Left lung (tissue), 10 donors: Measurements from ENCODE around the gene OR2V2. TPM values are rescaled to one million over a fixed set of nuclear protein-coding genes. Genes with fewer than 3 reads are reported as not detected.
"Not testable (repeated sequence)": the region's sequence is repeated elsewhere in the genome, so short reads cannot be mapped to it uniquely, and the experiment has no call there.

Experiments
- ATAC-seq: fragments of 200-7000 bp; cut with Tn5 transposase; one replicate; pipeline ENCODE4 v1.9.1; 2020; ENCODE audit warnings: moderate library complexity
- DNase-seq, 4 donors: peaks; one replicate each; pipeline ENCODE4 v3.0.0-alpha.2; 2013 to 2020
- H3K27ac ChIP-seq, 2 donors: fragments of 200-600 bp; sonication (generic) in 1 of 2; one replicate each; pipeline versions ENCODE4 v1.5.0 to v1.8.0; 2020 to 2021
- H3K27me3 ChIP-seq, 2 donors: fragments of 200-600 bp; sonication (generic) in 1 of 2; one replicate each; pipeline versions ENCODE4 v1.5.0 to v1.8.0; 2020 to 2021
- H3K36me3 ChIP-seq, 2 donors: fragments of 200-600 bp; sonication (generic) in 1 of 2; one replicate each; pipeline versions ENCODE4 v1.5.0 to v1.8.0; 2020 to 2021
- H3K4me1 ChIP-seq, 2 donors: fragments of 200-600 bp; one replicate each; pipeline ENCODE4 v1.8.0; 2021
- H3K4me3 ChIP-seq, 2 donors: fragments of 200-600 bp; sonication (generic) in 1 of 2; one replicate each; pipeline versions ENCODE4 v1.5.0 to v1.8.0; 2020 to 2021; ENCODE audit warnings: mild to moderate bottlenecking in 1 of 2
- H3K9me3 ChIP-seq, 2 donors: fragments of 200-600 bp; sonication (generic) in 1 of 2; one replicate each; pipeline versions ENCODE4 v1.5.0 to v1.8.0; 2020 to 2021
- intact Hi-C, 2 donors: fragments of 100-400 bp; cut with DNase I; formaldehyde crosslinking; loops; one replicate each; pipeline versions ENCODE4 v1.11.2 to v1.14.2; 2022
- polyA plus RNA-seq, 6 donors: library from polyadenylated mRNA; unstranded; fragments of 120-200 nt; gene quantifications; one replicate each; pipeline ENCODE4 v1.2.1, GENCODE V29; 2013; ENCODE audit not compliant: insufficient read length in 6 of 6
- total RNA-seq, 2 donors: library from RNA; stranded (reverse); fragmentation: NEBNext Ultra II Directional; extraction: Animal tissue kit (Norgen Biotek cat#: 25700); gene quantifications; one replicate each; pipeline ENCODE4 v1.2.1, GENCODE V29; 2021
- TF ChIP-seq, protein P1 (sequence below), 2 donors: fragments of 200-600 bp; sonication (generic) in 1 of 2; IDR thresholded peaks; one replicate each; pipeline versions ENCODE4 v1.5.0 to v1.8.0; 2021; ENCODE audit warnings: antibody characterized with exemption in 2 of 2
- donor health status: DM: no; HTN: yes; CAD: no.
- donor health status: DM: no; HTN: no; CAD: no.

OR2V2 gene
- total and polyA plus RNA-seq, 8 donors = 0.03 to 0.06 (median 0.04) TPM; not detected in 4

DNA sequence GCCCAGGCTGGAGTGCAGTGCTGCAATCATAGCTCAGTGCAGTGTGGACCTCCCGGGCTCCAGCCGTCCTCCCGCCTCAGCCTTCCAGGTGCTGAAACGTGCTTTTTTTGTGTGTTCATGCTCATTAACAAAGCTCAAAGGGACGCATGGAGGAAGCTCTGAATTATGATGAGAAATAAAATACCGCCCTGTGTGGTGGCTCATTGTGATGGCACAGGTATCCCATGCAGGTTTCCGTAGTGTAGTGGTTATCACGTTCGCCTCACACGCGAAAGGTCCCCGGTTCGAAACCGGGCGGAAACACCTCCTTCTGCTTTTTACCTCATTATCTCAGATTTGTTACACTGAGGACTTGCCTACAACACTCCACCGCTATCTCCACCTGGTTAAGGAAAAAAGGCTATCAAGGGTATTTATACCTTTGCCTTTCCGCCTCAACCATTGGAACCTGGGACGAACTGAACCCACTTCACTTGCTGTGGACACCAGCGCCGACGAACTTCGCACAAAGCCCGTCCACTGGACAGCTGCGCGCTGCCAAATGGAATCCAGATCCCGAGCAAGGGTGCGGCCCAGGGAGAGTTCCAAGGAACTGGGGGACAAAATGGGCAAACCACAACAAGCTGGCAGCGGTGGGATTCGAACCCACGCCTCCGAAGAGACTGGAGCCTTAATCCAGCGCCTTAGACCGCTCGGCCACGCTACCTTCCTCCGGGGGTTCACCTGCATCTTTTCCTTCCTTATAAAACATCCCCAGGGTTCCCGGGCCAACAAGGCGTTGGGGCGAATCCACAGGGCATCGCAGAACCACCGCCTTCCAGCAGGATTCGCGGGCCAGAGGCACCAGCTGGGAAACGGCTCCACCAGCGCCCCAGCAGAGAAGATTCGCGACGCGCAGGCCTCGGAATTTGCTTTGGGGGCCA lies 26.3 kb downstream of the OR2V2 start:
- ATAC-seq = peak; percentile 48

DNA sequence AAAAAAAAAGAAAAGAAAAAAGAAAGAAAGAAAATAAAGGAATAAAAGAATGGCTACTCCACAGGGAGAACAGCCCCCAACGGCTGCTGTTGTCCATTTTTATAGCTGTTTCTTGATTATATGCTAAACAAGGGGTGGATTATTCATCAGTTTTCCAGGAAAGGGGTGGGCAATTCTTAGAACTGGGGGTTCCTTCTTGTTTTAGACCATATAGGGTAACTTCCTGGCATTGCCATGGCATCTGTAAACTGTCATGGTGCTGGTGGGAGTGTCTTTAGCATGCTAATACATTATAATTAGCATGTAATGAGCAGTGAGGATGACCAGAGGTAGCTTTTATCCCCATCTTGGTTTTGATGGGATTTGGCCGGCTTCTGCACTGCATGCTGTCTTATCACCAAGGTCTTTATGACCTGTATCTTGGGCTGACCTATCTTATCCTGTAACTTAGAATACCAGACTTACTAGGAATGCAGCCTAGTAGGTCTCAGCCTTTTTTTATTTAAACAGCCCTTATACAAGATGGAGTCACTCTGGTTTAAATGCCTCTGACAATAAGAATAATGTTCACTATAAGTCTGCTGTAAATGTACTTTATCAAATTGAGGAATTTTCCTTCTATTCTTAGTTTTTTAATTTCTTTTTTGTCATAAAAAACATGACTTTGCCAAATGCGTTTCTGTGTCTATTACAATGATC lies 29.0 kb downstream of the OR2V2 start:
- no peaks in the 10 kb centered on the region for H3K36me3 ChIP-seq
- peaks cover 33 to 68% of the 10 kb centered on the region in 2 donors for H3K27me3 ChIP-seq
- peaks cover 0 to 8% of the 10 kb centered on the region in 2 donors for H3K4me1 ChIP-seq
- H3K4me3 ChIP-seq = no peak overlapping the region
- TF ChIP-seq, protein P1, sequence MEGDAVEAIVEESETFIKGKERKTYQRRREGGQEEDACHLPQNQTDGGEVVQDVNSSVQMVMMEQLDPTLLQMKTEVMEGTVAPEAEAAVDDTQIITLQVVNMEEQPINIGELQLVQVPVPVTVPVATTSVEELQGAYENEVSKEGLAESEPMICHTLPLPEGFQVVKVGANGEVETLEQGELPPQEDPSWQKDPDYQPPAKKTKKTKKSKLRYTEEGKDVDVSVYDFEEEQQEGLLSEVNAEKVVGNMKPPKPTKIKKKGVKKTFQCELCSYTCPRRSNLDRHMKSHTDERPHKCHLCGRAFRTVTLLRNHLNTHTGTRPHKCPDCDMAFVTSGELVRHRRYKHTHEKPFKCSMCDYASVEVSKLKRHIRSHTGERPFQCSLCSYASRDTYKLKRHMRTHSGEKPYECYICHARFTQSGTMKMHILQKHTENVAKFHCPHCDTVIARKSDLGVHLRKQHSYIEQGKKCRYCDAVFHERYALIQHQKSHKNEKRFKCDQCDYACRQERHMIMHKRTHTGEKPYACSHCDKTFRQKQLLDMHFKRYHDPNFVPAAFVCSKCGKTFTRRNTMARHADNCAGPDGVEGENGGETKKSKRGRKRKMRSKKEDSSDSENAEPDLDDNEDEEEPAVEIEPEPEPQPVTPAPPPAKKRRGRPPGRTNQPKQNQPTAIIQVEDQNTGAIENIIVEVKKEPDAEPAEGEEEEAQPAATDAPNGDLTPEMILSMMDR (IDR thresholded peaks at IDR 0.05) = no peak
- no peak overlapping the region for H3K27ac ChIP-seq
- ATAC-seq (no peak), DNase-seq (no peak)
- H3K9me3 ChIP-seq = no peaks in the 10 kb centered on the region
- intact Hi-C loops = no loop called here

More for the DNA sequence above, 26.3 kb downstream of the OR2V2 start:
- Histone ChIP-seq H3K4me1 (peaks cover 0 to 17% of the 10 kb centered on the region in 2 donors), H3K27me3 (peaks cover 56 to 90% of the 10 kb centered on the region in 2 donors), H3K27ac (peak overlapping the region in 1 of 2 donors; percentile 13), H3K9me3 (no peaks in the 10 kb centered on the region), H3K36me3 (no peaks in the 10 kb centered on the region), H3K4me3 (no peak overlapping the region)
- TF ChIP-seq, protein P1 (IDR thresholded peaks at IDR 0.05) = no peak
- DNase-seq = no peak
- intact Hi-C loops = no loop called here

DNA sequence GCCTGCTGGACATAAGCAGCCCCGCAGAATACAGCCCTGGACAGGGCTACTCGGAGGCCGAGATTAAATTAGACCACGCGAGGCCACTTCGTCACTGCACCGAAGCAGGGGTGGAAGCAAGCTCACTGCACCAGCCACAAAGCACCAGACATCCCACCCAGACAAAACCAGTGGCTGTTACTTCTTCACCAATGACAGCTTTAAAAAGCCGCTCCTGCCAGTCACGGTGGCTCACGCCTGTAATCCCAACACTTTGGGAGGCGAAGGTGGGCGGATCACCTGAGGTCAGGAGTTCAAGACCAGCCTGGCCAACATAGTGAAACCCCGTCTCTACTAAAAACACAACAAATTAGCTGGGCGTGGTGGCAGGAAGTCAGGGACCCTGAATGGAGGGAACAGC lies 30.2 kb downstream of the OR2V2 start:
- H3K27ac ChIP-seq, H3K4me3 ChIP-seq, intact Hi-C loops, H3K9me3 ChIP-seq, DNase-seq, ATAC-seq, H3K36me3 ChIP-seq: not testable (repeated sequence)
- Histone ChIP-seq H3K27me3 (peaks cover 21 to 60% of the 10 kb centered on the region in 2 donors), H3K4me1 (peaks cover 0 to 16% of the 10 kb centered on the region in 2 donors)

GRCh38 chr5:181181650-181182565 lies 34.5 kb downstream of the OR2V2 start:
- ATAC-seq (peak; percentile 91), DNase-seq (peak in 2 of 4 donors; percentile 64 to 69)
- no peaks in the 10 kb centered on the region for H3K9me3 ChIP-seq
- no peaks in the 10 kb centered on the region for H3K36me3 ChIP-seq
- peak overlapping the region in 1 of 2 donors; percentile 5 for H3K27ac ChIP-seq
- peaks cover 0 to 26% of the 10 kb centered on the region in 2 donors for H3K4me1 ChIP-seq
- peaks cover 2 to 30% of the 10 kb centered on the region in 2 donors for H3K27me3 ChIP-seq
- H3K4me3 ChIP-seq = no peak overlapping the region
- TF ChIP-seq, protein P1 (IDR thresholded peaks at IDR 0.05) = peak; percentile 61 to 76
- intact Hi-C loops = no loop called here

DNA sequence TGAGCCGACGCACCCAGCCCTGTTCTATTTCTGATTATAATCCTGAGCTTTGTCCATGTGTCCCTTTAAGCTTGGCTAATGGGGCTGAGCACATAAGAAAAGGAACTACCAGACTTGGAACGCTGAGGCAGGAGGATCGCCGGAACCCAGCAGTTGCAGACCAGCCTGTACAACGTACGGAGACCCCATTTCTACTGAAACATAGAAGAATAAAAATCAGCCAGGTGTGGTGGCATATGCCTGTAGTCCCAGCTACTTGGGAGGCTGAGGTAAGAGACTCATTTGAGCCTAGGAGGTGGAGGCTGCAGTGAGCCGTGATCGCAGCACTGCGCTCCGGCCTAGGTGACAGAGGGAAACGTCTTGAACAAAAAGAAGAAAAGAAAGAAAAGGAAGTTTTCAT lies 35.3 kb downstream of the OR2V2 start:
- TF ChIP-seq, protein P1 (IDR thresholded peaks at IDR 0.05) = no peak
- ATAC-seq (no peak), DNase-seq (no peak)
- Histone ChIP-seq H3K27me3 (peaks cover 0 to 23% of the 10 kb centered on the region in 2 donors), H3K4me3 (no peak overlapping the region), H3K9me3 (no peaks in the 10 kb centered on the region), H3K36me3 (no peaks in the 10 kb centered on the region), H3K4me1 (peaks cover 0 to 26% of the 10 kb centered on the region in 2 donors), H3K27ac (peak overlapping the region in 1 of 2 donors; percentile 5)
- intact Hi-C loops = no loop called here
